Neuron (in vitro differentiated cells): ENCODE measurements around the gene CAMK2G.
"Not testable (repeated sequence)": the region's sequence is repeated elsewhere in the genome, so short reads cannot be mapped to it uniquely, and the experiment has no call there.

Experiments
- H2AFZ ChIP-seq: one replicate; pipeline ENCODE4 v1.6.1; 2013; ENCODE audit warnings: low read depth, mild to moderate bottlenecking, inconsistent platforms, low read length, moderate library complexity
- H3K27me3 ChIP-seq: one replicate; pipeline ENCODE4 v1.6.1; 2013; ENCODE audit warnings: low read length; ENCODE audit not compliant: insufficient read depth
- H3K36me3 ChIP-seq: one replicate; pipeline ENCODE4 v1.6.1; 2013; ENCODE audit warnings: low read length; ENCODE audit not compliant: insufficient read depth
- H3K4me1 ChIP-seq: one replicate; pipeline ENCODE4 v1.6.1; 2013; ENCODE audit warnings: low read length; ENCODE audit not compliant: insufficient read depth
- H3K4me3 ChIP-seq: 2 replicates; pipeline ENCODE4 v1.5.1; 2013; ENCODE audit warnings: mild to moderate bottlenecking, low read length, moderate library complexity
- H3K9me3 ChIP-seq: one replicate; pipeline ENCODE4 v1.6.1; 2013; ENCODE audit warnings: low read length

Gene CAMK2G

GRCh38 chr10:73842349-73842748 lies 32.0 kb downstream of the CAMK2G start:
- Histone ChIP-seq H3K4me1 (no peaks in the 10 kb centered on the region), H3K27me3 (no peaks in the 10 kb centered on the region), H3K36me3 (peaks cover 38% of the 10 kb centered on the region), H3K9me3 (no peaks in the 10 kb centered on the region), H2AFZ (no peak overlapping the region), H3K4me3 (no peak overlapping the region)

- peaks cover 35% of the 10 kb centered on the region for H3K36me3 ChIP-seq
- H3K9me3 ChIP-seq, result no peaks in the 10 kb centered on the region
- H2AFZ ChIP-seq, result no peak overlapping the region
- H3K27me3 ChIP-seq, result no peaks in the 10 kb centered on the region
- H3K4me1 ChIP-seq, result no peaks in the 10 kb centered on the region
- no peak overlapping the region for H3K4me3 ChIP-seq
Measured at GRCh38 chr10:73841526-73842285, 32.6 kb downstream of the CAMK2G start.

GRCh38 chr10:73841061-73841421 lies 33.3 kb downstream of the CAMK2G start:
- H3K9me3 ChIP-seq, result no peaks in the 10 kb centered on the region
- peaks cover 36% of the 10 kb centered on the region for H3K36me3 ChIP-seq
- no peaks in the 10 kb centered on the region for H3K4me1 ChIP-seq
- H3K27me3 ChIP-seq, result no peaks in the 10 kb centered on the region
- no peak overlapping the region for H2AFZ ChIP-seq
- no peak overlapping the region for H3K4me3 ChIP-seq

GRCh38 chr10:73840403-73841060 lies 33.8 kb downstream of the CAMK2G start:
- Histone ChIP-seq H3K4me1 (no peaks in the 10 kb centered on the region), H3K36me3 (peaks cover 36% of the 10 kb centered on the region), H3K9me3 (no peaks in the 10 kb centered on the region), H3K4me3 (no peak overlapping the region), H2AFZ (no peak overlapping the region), H3K27me3 (no peaks in the 10 kb centered on the region)

- Histone ChIP-seq H3K36me3 (peaks cover 36% of the 10 kb centered on the region), H3K4me3 (no peak overlapping the region), H3K4me1 (no peaks in the 10 kb centered on the region), H3K9me3 (no peaks in the 10 kb centered on the region), H3K27me3 (no peaks in the 10 kb centered on the region), H2AFZ (no peak overlapping the region)
Measured at GRCh38 chr10:73840056-73840402, 34.3 kb downstream of the CAMK2G start.

GRCh38 chr10:73839276-73839966 lies 34.9 kb downstream of the CAMK2G start:
- H2AFZ ChIP-seq, result no peak overlapping the region
- H3K4me1 ChIP-seq, result no peaks in the 10 kb centered on the region
- no peaks in the 10 kb centered on the region for H3K27me3 ChIP-seq
- H3K9me3 ChIP-seq, result no peaks in the 10 kb centered on the region
- peaks cover 36% of the 10 kb centered on the region for H3K36me3 ChIP-seq
- no peak overlapping the region for H3K4me3 ChIP-seq

GRCh38 chr10:73838827-73839226 lies 35.5 kb downstream of the CAMK2G start:
- Histone ChIP-seq H3K9me3 (no peaks in the 10 kb centered on the region), H3K4me1 (no peaks in the 10 kb centered on the region), H3K4me3 (no peak overlapping the region), H3K27me3 (no peaks in the 10 kb centered on the region), H2AFZ (no peak overlapping the region), H3K36me3 (peaks cover 36% of the 10 kb centered on the region)

GRCh38 chr10:73838008-73838567 lies 36.3 kb downstream of the CAMK2G start:
- H3K4me1 ChIP-seq, result no peaks in the 10 kb centered on the region
- no peak overlapping the region for H3K4me3 ChIP-seq
- H3K27me3 ChIP-seq, result no peaks in the 10 kb centered on the region
- H3K9me3 ChIP-seq, result no peaks in the 10 kb centered on the region
- peaks cover 30% of the 10 kb centered on the region for H3K36me3 ChIP-seq
- H2AFZ ChIP-seq, result no peak overlapping the region

- no peaks in the 10 kb centered on the region for H3K9me3 ChIP-seq
- H2AFZ ChIP-seq, result no peak overlapping the region
- H3K4me3 ChIP-seq, result no peak overlapping the region
- no peaks in the 10 kb centered on the region for H3K4me1 ChIP-seq
- H3K36me3 ChIP-seq, result peaks cover 24% of the 10 kb centered on the region
- H3K27me3 ChIP-seq, result no peaks in the 10 kb centered on the region
Measured at GRCh38 chr10:73837072-73837471, 37.3 kb downstream of the CAMK2G start.

GRCh38 chr10:73836427-73836980 lies 37.9 kb downstream of the CAMK2G start:
- Histone ChIP-seq H3K9me3 (no peaks in the 10 kb centered on the region), H3K36me3 (peaks cover 19% of the 10 kb centered on the region), H3K4me1 (no peaks in the 10 kb centered on the region), H3K27me3 (no peaks in the 10 kb centered on the region), H2AFZ (no peak overlapping the region), H3K4me3 (no peak overlapping the region)

GRCh38 chr10:73829090-73829489 lies 45.3 kb downstream of the CAMK2G start:
- not testable (repeated sequence) for H3K4me3 ChIP-seq, H3K9me3 ChIP-seq, H3K27me3 ChIP-seq, H3K36me3 ChIP-seq, H3K4me1 ChIP-seq, H2AFZ ChIP-seq

- H3K9me3 ChIP-seq, result no peaks in the 10 kb centered on the region
- peaks cover 16% of the 10 kb centered on the region for H3K36me3 ChIP-seq
- no peaks in the 10 kb centered on the region for H3K27me3 ChIP-seq
- no peaks in the 10 kb centered on the region for H3K4me1 ChIP-seq
- H2AFZ ChIP-seq, result no peak overlapping the region
- H3K4me3 ChIP-seq, result no peak overlapping the region
Measured at GRCh38 chr10:73828161-73828560, 46.2 kb downstream of the CAMK2G start.
